Measurements from ENCODE around the gene ZNF784. TPM values are rescaled to one million over a fixed set of nuclear protein-coding genes. Genes with fewer than 3 reads are reported as not detected.
A peak's percentile ranks its signal among the peaks of the same experiment; 100 is the strongest.

ZNF784 gene
- total and polyA plus RNA-seq, 9 of the 15 experiments (the other 6 are each of a cell fraction or from before 2014, with no cell fraction given), result 0.14 to 6.1 (median 2.1) TPM

GRCh38 chr19:55640043-55640576 is 15.7 kb upstream of the ZNF784 start (continued):
- no peak for TF ChIP-seq HMG20B (CRISPR knock-in tag; IDR thresholded peaks at IDR 0.05)
- TF ChIP-seq HDGF (IDR thresholded peaks at IDR 0.05), result no peak
- no peak for TF ChIP-seq ZNF77 (CRISPR knock-in tag; IDR thresholded peaks at IDR 0.05)
- TF ChIP-seq CBX5 (IDR thresholded peaks at IDR 0.05; ENCODE audit: borderline replicate concordance, low read depth), result no peak
- no peak for TF ChIP-seq MEF2D (tag; conservative IDR thresholded peaks at IDR 0.05; ENCODE audit: low read depth)
- TF ChIP-seq ZNF583 (CRISPR knock-in tag; IDR thresholded peaks at IDR 0.05), result peak; percentile 88
- TF ChIP-seq ZSCAN32 (CRISPR knock-in tag; IDR thresholded peaks at IDR 0.05), result no peak
- no peak for TF ChIP-seq ETV6 (IDR thresholded peaks at IDR 0.05; ENCODE audit: borderline replicate concordance in 1 of 2, low read depth in 2 of 2, low read length in 1 of 2)
- TF ChIP-seq ETV6 (CRISPR knock-in tag; IDR thresholded peaks at IDR 0.05; ENCODE audit: borderline replicate concordance), result peak; percentile 98
- peak; percentile 46; the same call in 1 of the 2 replicates for TF ChIP-seq KLF6 (CRISPR knock-in tag; IDR thresholded peaks at IDR 0.05; ENCODE audit: borderline replicate concordance)
- peak; percentile 95 for TF ChIP-seq RNF2 (IDR thresholded peaks at IDR 0.05)
- TF ChIP-seq CTBP1 (IDR thresholded peaks at IDR 0.05; ENCODE audit: borderline replicate concordance), result peak; percentile 47; the same call in 1 of the 2 replicates
- TF ChIP-seq ZNF277 (CRISPR knock-in tag; IDR thresholded peaks at IDR 0.05; ENCODE audit: borderline replicate concordance), result no peak
- no peak for TF ChIP-seq THRA (IDR thresholded peaks at IDR 0.05)
- TF ChIP-seq COPS2 (conservative IDR thresholded peaks at IDR 0.05), result no peak
- no peak; the same call in 1 of the 2 replicates for TF ChIP-seq FOSL1 (tag; conservative IDR thresholded peaks at IDR 0.05)
- no peak for TF ChIP-seq ZNF24 (IDR thresholded peaks at IDR 0.05)
- TF ChIP-seq RFX1 (IDR thresholded peaks at IDR 0.05), result no peak
- TF ChIP-seq SOX6 (IDR thresholded peaks at IDR 0.05), result peak; percentile 36; the same call in 1 of the 2 replicates
- no peak for TF ChIP-seq RUNX1 (IDR thresholded peaks at IDR 0.05; ENCODE audit: low read depth)
- no peak for TF ChIP-seq NFIX (CRISPR knock-in tag; IDR thresholded peaks at IDR 0.05; ENCODE audit: low read depth)
- TF ChIP-seq ZNF561 (CRISPR knock-in tag; conservative IDR thresholded peaks at IDR 0.05), result no peak
- TF ChIP-seq LEF1 (IDR thresholded peaks at IDR 0.05), result no peak
- no peak for TF ChIP-seq ZNF717 (CRISPR knock-in tag; IDR thresholded peaks at IDR 0.05)
- peak; percentile 92 for TF ChIP-seq MBD1 (CRISPR knock-in tag; IDR thresholded peaks at IDR 0.05)
- TF ChIP-seq XRCC4 (IDR thresholded peaks at IDR 0.05; ENCODE audit: extremely low read depth, insufficient read depth, insufficient read length), result no peak
- TF ChIP-seq POLR3A (IDR thresholded peaks at IDR 0.05; ENCODE audit: borderline replicate concordance, extremely low read depth, insufficient read depth, insufficient read length), result no peak

All from K562 (cell line).